ENCODE data around the gene C8B.

DNA sequence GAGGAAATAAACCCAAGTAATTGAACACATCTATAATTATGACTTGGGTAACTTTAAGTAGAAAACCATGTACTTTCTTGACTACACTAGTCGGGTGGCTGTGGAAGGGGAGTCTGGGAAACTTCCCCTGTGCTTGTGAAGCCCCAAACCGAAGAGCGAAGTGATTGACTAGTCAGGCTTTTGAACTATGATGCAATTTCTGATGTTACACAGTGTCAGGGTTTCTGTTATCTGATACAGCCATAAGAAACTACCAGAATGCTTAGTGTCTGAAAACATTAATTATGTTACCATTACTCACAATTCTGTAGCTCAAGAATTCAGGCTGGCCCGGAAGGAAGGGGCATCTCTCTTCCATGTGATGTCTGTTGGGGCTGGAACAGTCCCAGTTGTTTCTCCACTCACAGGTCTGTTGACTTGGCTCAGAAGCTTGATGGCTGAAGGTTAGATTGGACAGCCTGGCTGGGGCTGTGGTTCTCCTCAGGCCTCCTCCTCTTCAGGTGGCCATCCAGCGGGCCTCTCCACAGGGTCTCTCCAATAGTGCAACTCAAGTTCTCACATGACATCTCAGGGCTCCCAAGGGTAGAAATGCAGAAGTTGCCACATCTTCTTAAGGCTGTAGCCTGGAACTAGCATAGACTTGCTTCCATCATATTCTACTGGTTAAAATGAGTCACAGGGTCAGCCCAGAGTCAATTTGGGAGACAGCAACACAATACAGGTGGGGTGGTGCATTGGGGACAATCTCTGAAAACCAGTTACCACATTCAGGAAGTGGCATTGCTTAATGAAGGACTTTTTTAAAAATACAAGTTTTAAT, 8.3 kb upstream of the C8B start:
- TF ChIP-seq, protein P1, sequence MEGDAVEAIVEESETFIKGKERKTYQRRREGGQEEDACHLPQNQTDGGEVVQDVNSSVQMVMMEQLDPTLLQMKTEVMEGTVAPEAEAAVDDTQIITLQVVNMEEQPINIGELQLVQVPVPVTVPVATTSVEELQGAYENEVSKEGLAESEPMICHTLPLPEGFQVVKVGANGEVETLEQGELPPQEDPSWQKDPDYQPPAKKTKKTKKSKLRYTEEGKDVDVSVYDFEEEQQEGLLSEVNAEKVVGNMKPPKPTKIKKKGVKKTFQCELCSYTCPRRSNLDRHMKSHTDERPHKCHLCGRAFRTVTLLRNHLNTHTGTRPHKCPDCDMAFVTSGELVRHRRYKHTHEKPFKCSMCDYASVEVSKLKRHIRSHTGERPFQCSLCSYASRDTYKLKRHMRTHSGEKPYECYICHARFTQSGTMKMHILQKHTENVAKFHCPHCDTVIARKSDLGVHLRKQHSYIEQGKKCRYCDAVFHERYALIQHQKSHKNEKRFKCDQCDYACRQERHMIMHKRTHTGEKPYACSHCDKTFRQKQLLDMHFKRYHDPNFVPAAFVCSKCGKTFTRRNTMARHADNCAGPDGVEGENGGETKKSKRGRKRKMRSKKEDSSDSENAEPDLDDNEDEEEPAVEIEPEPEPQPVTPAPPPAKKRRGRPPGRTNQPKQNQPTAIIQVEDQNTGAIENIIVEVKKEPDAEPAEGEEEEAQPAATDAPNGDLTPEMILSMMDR (IDR thresholded peaks at IDR 0.05), result no peak
- TF ChIP-seq POLR2A (IDR thresholded peaks at IDR 0.05), result no peak
- TF ChIP-seq POLR2AphosphoS5 (IDR thresholded peaks at IDR 0.05), result no peak
